ENCODE measurements around the gene PSMD6.
A peak's percentile ranks its signal among the peaks of the same experiment; 100 is the strongest.

The PSMD6 gene

DNA sequence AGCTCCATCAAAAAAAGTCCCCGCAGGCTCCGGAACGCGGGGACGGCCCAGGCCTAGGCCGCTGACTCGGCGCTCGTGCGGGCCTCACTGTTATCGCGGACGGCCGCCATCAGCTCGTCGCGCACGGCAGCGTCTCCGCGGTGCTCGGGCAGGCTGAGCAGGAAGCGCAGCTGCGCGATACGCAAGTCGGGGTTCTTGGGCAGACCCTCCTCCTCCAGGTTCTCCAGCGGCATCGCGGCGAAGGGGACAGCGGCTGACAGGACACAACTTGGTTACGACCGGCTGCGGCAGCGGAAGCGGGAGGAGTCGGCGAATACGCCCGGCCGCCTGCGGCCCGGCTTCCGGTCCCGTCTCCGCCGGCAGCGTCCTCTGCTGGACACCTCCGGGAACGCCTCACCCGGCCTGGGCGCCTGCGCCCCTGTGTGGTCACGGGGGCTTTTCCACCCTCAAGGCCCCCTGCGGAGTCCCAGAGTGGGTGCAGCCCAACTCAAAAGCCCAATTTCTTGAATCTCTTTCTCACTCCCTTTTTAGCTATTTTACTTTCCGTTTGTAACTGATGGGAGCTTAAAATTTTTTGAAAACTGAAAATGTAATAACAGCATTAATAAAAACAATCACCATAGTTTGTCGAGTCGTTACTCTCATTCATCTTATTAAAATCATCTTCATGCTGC is at the start of gene PSMD6:
Gene PSMD6, minus strand, starts transcription at position 308 of the 674 bp plus-strand sequence. Its CDS starts 75 bp downstream, at position 233.
- H3K27ac ChIP-seq = peak within 1 kb of the TSS; percentile 82
- peak; percentile 99 for TF ChIP-seq CTCF (conservative IDR thresholded peaks at IDR 0.05)
- peak; percentile 99 for TF ChIP-seq ZFX (IDR thresholded peaks at IDR 0.05)

- H3K27ac ChIP-seq = no peak overlapping the region
- no peak for TF ChIP-seq CTCF (conservative IDR thresholded peaks at IDR 0.05)
- no peak for TF ChIP-seq ZFX (IDR thresholded peaks at IDR 0.05)
Observed at GRCh38 chr3:64072126-64072525, 48.8 kb upstream of the PSMD6 start.

- TF ChIP-seq ZFX (IDR thresholded peaks at IDR 0.05) = no peak
- no peak for TF ChIP-seq CTCF (conservative IDR thresholded peaks at IDR 0.05)
- H3K27ac ChIP-seq = no peak overlapping the region
Observed at GRCh38 chr3:64070704-64071103, 47.4 kb upstream of the PSMD6 start.

- no peak for TF ChIP-seq CTCF (conservative IDR thresholded peaks at IDR 0.05)
- TF ChIP-seq ZFX (IDR thresholded peaks at IDR 0.05) = no peak
- no peak overlapping the region for H3K27ac ChIP-seq
Observed at GRCh38 chr3:64067506-64068346, 44.4 kb upstream of the PSMD6 start.

GRCh38 chr3:64064804-64065203 is 41.5 kb upstream of the PSMD6 start:
- no peak overlapping the region for H3K27ac ChIP-seq
- TF ChIP-seq CTCF (conservative IDR thresholded peaks at IDR 0.05) = no peak
- no peak for TF ChIP-seq ZFX (IDR thresholded peaks at IDR 0.05)

DNA sequence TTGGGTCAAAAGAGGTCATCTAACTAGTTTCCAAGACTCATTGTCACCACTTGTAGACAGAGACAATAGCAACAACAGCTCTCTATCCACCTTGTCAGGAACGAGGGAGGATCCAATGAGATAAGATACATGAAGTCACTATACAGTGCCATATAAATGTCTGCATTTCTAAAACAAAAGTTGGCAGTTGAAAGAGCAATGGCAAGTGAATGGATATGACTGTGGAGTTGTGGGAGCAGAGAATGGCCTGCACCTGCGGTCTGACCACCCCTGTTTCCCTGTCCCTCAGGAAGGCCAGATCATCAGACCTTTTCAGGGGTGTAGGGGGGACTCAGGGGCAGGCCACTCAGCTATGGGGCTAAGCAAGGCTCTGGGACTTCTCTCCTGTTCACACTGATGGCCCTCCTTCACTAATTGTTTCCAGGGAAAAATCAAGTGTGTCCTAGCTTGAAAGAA is 40.7 kb upstream of the PSMD6 start:
- TF ChIP-seq CTCF (conservative IDR thresholded peaks at IDR 0.05) = no peak
- TF ChIP-seq ZFX (IDR thresholded peaks at IDR 0.05) = no peak
- no peak overlapping the region for H3K27ac ChIP-seq

Data from C4-2B (cell line).